Measurements from ENCODE around the gene SEC61B.

The SEC61B gene

DNA sequence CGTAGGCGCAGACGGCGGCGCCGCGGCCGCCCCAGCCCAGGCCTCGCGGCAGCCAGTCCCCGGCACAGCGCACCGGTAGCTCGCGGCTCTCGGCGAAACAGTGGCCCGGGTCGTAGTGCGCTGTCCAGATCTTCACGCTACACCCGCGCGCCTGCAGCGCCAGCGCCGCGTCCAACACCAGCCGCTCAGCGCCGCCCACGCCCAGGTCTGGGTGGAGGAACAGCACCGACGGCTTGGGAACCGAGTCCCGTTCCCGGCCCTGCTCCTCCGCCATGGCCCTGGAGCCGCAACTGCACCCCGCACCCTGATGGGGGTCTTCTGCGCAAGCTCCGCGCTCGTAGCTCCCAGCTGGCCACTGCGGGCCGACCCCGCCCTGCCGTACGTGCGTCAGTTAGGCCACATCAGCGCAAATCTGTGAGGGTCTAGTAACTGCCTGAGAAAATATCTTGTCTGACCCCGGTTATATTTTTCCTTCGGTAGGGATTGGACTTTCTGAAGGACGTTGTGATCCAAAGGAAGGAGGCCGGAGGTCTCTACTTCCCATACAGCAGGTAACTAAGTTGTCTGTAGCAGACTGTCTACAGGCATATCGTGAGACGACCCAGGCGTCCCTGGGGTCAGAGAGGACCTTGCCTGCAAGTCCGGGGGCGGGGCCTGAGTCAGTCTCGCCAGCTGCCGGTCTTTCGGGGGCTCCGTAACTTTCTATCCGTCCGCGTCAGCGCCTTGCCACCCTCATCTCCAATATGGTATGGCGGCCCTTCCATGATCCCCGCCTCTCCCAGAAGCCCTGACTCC is at the start of gene SEC61B, which contains the start of gene ALG2:
Gene SEC61B (plus strand): TSS at position 662 of the 795 bp plus-strand sequence. CDS start 82 bp downstream, at position 744.
Gene ALG2 (minus strand): TSS at position 322 of the 795 bp plus-strand sequence. CDS start 48 bp downstream, at position 274.
- DNase-seq: peak; percentile 92

DNA sequence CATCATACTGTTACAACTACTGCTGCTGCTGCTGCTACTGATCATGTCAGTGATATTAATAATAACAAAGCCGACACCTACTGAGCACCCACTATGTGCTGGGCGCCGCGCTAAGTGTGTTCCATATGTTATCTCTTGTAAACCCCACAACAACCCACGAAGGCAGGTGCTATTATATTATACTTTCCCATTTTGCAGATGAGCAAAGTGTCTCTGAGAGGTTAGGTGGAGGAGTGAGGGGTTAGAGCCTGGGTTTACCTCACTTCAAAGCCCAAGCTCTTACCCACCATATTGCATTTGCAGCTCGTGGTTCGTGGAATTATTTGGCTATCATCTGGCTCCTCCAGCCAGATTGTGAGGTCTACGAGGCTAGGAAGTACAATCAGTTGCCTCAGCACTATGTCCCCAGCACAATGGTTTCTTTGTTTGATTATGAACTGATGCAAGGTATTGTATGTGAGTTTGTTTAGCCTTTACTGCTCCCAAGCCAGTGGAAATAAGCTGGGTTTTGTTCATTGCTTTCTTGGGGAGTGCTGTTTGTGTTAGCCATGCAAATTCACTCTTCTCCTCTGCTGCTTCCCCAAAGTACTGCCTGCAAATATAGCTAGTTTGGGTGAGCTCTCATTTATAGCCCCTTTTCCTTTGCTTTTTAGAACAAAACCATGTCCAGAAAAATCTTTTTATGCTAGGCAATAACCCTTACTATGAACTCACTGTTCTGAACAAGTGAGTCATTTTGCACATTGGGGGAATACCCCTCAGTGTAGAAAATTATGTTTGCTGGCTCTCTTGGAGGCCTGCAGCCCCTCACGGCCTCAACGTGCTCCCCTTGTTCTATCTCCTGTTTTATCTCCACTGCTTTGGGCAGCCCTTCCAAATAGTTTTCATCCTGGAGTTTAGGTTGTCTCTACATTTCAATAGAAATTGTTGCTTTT is 48.2 kb upstream of the SEC61B start:
- DNase-seq: no peak

- no peak for DNase-seq
Measured at GRCh38 chr9:99176527-99177013, 45.5 kb upstream of the SEC61B start.

GRCh38 chr9:99177576-99178366 is 44.3 kb upstream of the SEC61B start:
- no peak for DNase-seq

GRCh38 chr9:99178912-99179872 is 42.9 kb upstream of the SEC61B start:
- DNase-seq: no peak

DNA sequence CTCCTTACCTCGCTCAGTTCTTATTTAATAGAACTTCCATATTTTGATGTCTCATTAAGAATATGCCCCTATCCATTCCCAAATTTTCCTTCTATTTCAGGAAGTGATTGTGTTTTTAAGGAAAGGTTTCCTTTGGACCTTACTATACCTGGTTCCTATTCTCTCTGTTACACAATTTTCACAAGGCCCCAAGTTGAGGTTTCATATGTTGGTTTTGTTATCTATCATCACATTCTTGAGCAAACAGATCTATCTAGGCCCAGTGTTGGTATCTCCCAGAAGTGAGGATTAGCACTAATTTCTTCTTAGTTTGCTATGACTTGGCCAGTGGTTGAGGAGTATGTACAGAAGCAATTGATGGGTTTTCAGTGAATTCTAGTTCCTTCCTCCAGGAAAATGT is 41.9 kb upstream of the SEC61B start:
- DNase-seq: no peak

- DNase-seq: no peak
Measured at GRCh38 chr9:99180662-99181061, 41.4 kb upstream of the SEC61B start.

GRCh38 chr9:99181206-99181605 is 40.9 kb upstream of the SEC61B start:
- no peak for DNase-seq

GRCh38 chr9:99181621-99182020 is 40.5 kb upstream of the SEC61B start:
- no peak for DNase-seq

DNA sequence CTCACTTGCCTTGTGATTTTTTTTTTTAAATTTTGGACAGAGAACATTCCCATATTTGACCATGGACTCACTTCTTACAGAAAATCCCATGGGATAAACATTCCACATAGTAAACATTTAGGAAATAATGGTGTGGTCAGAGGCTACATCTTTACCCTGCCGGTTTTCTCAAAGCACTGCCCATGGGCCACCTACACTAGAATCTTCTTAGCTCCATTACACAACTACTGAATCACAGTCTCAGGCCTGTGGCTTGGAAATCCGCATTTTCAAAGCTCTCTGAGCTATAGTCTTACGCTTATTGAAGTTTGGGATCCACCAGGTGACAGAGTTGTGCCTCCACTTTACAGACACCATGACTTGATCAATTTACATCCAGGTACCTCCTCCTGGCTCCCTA is 39.7 kb upstream of the SEC61B start:
- DNase-seq: no peak

DNA sequence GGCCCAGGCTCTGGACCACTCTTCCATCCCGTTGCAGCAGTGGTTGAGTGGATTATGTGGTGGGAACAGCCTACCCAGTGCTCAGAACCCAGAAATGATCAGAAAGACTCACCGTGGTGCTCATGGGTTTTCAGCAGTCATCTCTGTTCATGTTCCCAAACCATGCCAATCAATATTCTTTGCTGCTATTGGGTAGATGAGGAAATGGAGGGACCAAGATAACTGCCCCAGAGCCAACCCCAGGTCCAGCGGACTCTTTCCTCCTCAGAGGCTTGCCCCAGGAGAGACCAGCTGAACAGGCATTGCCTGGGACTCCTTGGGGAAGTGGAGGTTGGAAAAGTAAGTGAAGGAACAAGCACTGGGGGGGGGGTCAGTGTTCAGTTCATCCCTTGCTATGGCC is 38.5 kb upstream of the SEC61B start:
- DNase-seq: no peak

- DNase-seq: no peak
Measured at GRCh38 chr9:99184110-99184474, 38.0 kb upstream of the SEC61B start.

DNA sequence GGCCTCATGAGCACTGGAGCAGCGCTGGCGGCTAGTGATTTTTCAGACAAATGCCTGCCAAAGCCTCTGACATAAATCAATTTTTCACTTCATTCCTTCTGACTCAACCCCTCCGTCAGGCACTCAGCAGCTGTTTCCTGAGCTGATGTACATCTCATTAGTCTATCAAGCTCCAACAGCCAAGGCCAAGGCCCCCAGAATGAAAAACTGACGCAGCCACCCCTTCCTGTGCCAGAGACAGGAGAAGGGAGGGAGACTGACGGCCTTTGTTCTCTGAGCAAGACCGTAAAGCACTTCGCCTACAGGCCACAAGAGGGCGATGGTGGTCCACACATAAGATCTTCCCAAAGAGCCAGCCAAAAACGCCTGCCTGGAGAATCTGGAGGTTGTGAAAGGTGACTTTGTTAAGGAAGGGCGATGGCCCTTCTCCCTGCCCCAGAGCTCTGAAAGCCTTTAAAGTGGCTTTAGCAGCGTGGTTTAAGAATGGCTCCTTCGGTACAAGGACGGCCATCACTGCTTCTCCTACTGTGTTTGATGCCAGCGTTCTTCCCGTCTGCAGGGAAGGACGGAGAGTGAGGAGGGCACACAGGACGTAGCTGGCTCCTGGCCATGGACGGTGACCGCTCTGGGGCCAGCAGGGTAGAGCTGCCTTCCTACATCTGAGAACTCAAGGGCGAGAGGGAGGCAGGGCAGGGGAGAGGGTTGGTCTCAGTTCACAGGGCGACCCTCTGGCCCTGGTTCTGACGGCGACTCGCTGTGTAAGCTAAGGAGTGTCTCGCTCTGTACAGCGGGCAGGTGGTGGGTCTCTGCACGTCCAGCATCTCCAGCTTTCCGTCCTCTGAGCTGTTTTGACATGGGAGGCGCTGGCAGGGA is 37.4 kb upstream of the SEC61B start:
- DNase-seq: peak; percentile 70

- no peak for DNase-seq
Measured at GRCh38 chr9:99185348-99185632, 36.8 kb upstream of the SEC61B start.

DNA sequence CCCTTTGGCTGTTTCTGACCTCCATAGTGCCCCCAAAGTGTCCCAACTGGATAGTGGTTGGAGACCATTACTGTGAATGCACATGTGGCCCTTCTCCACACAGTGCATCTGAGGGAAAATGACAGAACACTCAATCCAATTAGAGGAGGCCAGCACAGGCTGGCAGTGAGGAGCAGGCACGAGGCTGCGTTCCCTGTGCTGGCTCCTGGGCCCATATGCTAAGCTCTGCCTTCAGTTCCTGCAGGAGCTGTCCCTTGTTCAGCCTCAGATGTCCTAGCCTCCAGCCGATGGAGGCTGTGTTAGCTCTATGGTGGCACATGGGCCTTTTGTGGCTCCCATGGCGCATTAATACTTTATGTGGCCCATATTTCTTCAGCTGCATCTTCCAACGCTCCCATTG is 36.1 kb upstream of the SEC61B start:
- no peak for DNase-seq

DNA sequence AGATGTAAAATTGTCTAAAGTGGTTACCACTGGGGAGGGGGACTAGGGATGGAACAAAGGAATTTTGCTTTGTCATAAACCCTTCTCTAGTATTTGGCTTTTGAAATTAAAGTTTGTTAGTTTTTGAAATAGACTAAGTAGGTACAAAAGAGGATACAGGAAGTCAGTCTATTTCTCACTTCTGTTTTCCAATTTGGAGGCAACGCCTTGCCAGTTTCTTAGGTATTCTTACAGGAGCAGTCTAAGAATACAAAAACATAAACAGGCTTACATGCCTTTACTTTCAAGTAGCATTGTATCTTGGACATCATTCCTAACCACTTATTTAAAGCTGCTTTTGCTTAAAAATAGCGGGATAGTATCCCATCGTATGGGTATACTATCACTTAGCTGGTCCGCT is 34.8 kb upstream of the SEC61B start:
- DNase-seq: peak; percentile 28

- no peak for DNase-seq
Measured at GRCh38 chr9:99189186-99189585, 32.9 kb upstream of the SEC61B start.

- DNase-seq: no peak
Measured at GRCh38 chr9:99189887-99190596, 32.0 kb upstream of the SEC61B start.

DNA sequence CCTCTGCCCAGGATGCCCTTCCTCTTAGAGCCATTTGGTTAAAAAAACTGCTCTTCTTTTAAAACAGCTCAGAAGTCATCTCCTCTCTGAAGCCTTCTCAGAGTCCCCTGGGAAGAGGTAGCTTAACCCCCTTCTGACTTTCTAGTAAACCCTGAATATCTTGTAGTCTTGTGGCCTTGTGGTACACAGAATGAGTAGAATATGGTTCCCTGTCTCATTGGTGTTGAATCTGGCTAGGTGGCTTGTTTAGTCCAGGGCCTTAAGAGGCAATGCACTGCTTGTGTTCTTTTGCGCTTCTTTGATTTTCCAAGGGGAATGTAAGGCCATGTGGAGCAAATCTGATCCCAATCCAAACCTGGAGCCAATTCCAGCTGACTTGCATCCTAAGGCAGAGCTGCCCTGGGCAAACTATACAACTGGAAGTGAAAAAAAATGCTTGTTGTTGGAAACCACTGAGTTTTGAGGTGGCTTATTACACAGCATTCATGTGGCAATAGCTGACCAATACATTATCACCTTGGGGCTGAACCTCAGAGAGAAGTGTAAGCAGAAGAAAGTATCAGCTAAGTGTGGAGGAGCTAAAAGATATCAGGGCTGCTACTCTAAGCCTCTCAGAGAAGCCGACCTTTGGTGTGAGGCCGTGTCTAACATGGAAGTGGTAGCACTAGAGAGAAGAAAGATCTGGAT is 31.3 kb upstream of the SEC61B start:
- no peak for DNase-seq

All from RPMI8226 (cell line).